Activated CD4-positive, alpha-beta T cell treated with anti-CD3 and anti-CD28 coated beads, Interleukin-2, amount 50 U/mL, for 24 hours (primary cell): Measurements from ENCODE around the gene MRM3.
"Not testable (repeated sequence)": the region's sequence is repeated elsewhere in the genome, so short reads cannot be mapped to it uniquely, and the experiment has no call there.

Source experiments
- DNase-seq, 2 donors: peaks; one replicate each; pipeline ENCODE4 v3.0.0-alpha.2; 2020; ENCODE audit warnings: low read depth in 1 of 2, low spot score in 1 of 2

The MRM3 gene

GRCh38 chr17:823501-823902, 41.3 kb downstream of the MRM3 start:
- no peak for DNase-seq

GRCh38 chr17:824378-824777, 42.2 kb downstream of the MRM3 start:
- DNase-seq, result no peak

- no peak for DNase-seq
Measured at GRCh38 chr17:825216-825615, 43.1 kb downstream of the MRM3 start.

GRCh38 chr17:826778-827177, 44.6 kb downstream of the MRM3 start:
- DNase-seq, result no peak

- DNase-seq, result no peak
Measured at GRCh38 chr17:828761-829160, 46.6 kb downstream of the MRM3 start.

- not testable (repeated sequence) for DNase-seq
Measured at GRCh38 chr17:829614-830013, 47.5 kb downstream of the MRM3 start.

GRCh38 chr17:830381-830780, 48.2 kb downstream of the MRM3 start:
- no peak for DNase-seq

GRCh38 chr17:830950-831349, 48.8 kb downstream of the MRM3 start:
- DNase-seq, result no peak

- no peak for DNase-seq
Measured at GRCh38 chr17:834136-834535, 52.0 kb downstream of the MRM3 start.

GRCh38 chr17:835263-835662, 53.1 kb downstream of the MRM3 start:
- DNase-seq, result no peak

GRCh38 chr17:835721-836120, 53.6 kb downstream of the MRM3 start:
- DNase-seq, result not testable (repeated sequence)

- DNase-seq, result no peak
Measured at GRCh38 chr17:836151-836550, 54.0 kb downstream of the MRM3 start.

- no peak for DNase-seq
Measured at GRCh38 chr17:838486-838885, 56.3 kb downstream of the MRM3 start.

GRCh38 chr17:841313-841712, 59.2 kb downstream of the MRM3 start:
- DNase-seq, result no peak
